HL-60/S4 treated with phorbol 12-myristate 13-acetate at 8.2 ng/mL for 4 days and 3 days (cell line): ENCODE results near the gene IRGM.
"Not testable (repeated sequence)": the region's sequence is repeated elsewhere in the genome, so short reads cannot be mapped to it uniquely, and the experiment has no call there.

Experiments
- in situ Hi-C: fragments of 300-500 bp; cut with MboI; formaldehyde crosslinking; loops from 2 replicates; pipeline ENCODE4 v1.15.0; 2022; ENCODE audit warnings: low sequenced_read_pairs

Gene IRGM

DNA sequence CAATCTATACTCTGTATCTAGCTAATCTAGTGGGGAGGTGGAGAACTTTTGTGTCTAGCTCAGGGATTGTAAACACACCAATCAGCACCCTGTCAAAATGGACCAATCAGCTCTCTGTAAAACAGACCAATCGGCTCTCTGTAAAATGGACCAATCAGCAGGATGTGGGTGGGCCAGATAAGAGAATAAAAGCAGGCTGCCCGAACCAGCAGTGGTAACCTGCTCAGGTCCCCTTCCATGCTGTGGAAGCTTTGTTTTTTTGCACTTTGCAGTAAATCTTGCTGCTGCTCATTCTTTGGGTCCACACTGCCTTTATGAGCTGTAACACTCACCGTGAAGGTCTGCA, at the start of gene IRGM:
Gene IRGM, plus strand, starts transcription at position 214 of the 346 bp plus-strand sequence. CDS start 1,603 bp downstream, outside the sequence.
- in situ Hi-C loops: loop anchor here (10.0 kb wide), 1 partner anchor 281 kb away; no protein-coding TSS in a partner anchor

DNA sequence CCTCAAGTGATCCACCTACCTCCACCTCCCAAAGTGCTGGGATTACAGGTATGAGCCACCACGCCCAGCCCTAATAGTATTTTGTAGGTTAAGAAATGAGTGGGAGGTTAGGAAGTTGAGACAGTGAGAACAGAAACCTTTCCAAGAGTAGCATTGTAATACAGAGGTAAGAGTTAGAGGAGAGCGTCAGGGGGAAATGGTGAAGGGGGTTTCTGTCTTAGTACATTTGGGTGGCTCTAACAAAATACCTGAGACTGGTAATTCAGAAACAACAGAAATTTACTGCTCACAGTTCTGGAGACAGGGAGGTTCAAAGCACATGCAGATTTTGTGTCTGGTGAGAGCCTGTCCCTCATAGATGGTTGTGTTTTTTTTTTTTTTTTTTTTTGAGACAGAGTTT, 48.9 kb upstream of the IRGM start:
- in situ Hi-C loops: no loop called here

GRCh38 chr5:150801117-150801927, 45.0 kb upstream of the IRGM start:
- in situ Hi-C loops: no loop called here

DNA sequence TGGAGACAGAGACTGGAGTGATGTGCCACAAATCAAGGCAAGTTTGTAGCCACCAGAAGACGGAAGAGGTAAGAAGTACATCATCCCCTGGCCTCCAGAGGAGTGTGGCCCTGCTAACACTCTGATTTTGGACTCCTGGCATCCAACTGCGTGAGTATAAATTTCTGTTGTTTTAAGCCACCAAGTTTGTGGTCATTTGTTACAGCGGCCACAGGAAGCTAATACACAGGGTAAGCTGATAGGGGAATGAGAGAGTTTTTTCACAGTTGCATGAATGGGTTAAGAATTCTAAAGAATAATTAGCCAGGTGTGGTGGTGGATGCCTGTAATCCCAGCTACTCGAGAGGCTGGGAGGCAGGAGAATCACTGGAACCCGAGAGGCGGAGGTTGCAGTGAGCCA, 41.9 kb upstream of the IRGM start:
- in situ Hi-C loops: no loop called here

DNA sequence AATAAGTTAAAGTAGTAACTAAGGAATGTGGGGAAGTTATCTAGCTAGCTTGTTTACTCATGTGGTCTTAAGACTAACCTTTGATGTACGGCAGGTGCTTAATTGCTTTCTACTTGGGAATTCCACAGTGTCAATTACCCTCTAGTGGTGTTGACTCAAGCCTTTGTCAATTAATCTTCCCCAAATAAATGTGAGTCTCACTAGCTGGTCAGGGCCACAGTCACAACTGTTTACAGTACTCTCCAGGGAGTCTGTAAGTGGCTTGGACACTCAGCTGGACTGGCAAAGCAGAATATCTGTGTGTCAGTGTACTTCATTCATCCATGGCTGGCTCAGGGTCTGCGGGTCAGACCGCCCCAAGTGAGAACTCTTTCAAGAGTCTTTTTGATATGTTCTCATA, 37.0 kb upstream of the IRGM start:
- in situ Hi-C loops: no loop called here

DNA sequence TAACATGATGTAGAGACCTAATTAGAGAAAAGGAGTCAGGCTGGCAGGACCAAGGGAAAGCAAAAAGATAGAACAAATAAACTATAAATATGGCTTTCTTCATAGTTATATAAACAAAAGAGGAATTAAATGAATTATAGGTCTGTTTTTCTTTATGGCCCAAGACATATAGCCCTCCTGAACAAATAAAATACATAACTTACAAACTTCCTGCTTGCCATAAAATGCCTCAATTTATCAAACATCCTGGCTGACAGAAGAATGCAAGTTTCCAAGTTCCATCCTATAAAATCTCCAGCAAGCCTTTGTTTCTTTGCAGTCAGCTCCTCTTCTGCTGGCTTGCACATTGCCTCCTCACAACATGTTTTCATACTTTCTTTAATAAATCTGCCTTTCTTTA, 31.3 kb upstream of the IRGM start:
- in situ Hi-C loops: no loop called here

DNA sequence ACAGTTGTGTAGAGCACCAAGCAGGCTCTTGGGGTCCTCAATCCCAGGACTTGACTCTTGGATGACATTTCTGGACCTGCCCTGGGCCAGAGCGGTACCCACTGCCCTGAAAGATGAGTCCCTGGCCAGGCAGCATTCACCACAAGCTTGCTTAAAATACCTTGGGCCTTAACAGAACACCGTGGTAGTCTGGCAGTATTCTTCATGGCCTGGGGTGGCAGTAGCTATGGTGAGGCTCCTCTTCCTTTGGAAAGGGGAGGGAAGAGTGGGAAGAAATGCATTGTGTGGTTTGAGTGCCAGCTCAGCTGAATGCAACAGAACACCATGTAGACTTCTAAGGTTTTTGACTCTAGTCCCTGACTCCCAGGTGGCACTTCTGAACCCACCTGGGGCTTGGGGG, 29.4 kb upstream of the IRGM start:
- in situ Hi-C loops: no loop called here

GRCh38 chr5:150829744-150830143, 16.6 kb upstream of the IRGM start:
- in situ Hi-C loops: no loop called here

DNA sequence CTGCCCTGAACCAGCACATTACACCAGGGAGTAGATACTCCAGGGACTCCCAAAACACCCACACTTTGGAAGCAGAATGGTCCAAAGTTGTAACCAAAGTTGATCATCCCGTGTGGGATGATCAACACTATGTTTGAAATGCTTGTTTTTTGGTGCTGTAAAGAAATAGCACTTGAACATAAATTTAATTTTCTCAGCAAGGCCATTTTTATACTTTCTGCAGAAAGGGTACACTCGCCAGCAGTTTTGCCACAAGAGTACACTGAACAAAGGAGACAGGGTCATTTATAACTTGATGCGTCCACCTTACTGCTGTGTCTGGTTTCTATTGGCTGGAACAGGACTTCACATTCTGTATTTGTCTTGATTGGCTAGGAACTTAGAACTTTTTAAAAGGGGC, 14.5 kb upstream of the IRGM start:
- in situ Hi-C loops: not testable (repeated sequence)

DNA sequence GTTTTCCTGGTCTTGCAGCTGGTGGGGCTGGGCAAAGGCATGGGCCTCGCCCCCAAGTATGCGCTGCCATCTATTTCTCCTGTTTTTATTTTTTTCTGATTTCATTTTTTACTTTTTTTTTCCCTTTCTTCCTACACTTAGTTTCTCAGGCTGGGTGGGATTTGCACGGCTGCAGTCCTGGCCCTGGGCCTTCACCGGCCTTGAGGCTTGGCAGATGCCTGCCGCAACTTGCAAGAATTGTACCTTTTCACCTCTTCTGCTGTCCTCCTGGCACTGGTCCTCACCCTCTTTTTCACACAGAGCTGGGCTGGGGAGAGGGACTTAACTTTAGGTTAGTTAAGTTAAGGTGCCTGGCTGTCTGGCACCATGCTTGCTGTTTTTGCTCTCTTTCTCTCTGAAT, 10.3 kb upstream of the IRGM start:
- in situ Hi-C loops: no loop called here

DNA sequence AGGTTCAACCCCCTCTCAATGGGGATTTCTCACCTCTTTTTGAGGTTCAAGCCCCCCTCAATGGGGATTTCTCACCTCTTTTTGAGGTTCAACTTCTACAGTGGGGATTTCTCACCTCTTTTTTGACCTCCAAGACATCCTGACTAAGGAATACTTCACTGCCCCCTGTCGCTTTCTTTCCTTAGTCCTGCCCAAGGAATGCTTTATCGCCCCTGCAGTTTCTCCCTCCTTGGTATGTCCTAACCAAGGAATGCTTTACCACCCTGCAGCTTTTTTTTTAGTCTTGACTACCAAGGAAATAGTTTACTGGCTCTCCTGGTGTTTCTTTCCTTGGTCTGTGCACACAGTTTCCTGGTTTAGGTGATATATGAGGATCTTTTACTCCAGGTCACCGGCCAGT, 9.6 kb upstream of the IRGM start:
- in situ Hi-C loops: no loop called here

DNA sequence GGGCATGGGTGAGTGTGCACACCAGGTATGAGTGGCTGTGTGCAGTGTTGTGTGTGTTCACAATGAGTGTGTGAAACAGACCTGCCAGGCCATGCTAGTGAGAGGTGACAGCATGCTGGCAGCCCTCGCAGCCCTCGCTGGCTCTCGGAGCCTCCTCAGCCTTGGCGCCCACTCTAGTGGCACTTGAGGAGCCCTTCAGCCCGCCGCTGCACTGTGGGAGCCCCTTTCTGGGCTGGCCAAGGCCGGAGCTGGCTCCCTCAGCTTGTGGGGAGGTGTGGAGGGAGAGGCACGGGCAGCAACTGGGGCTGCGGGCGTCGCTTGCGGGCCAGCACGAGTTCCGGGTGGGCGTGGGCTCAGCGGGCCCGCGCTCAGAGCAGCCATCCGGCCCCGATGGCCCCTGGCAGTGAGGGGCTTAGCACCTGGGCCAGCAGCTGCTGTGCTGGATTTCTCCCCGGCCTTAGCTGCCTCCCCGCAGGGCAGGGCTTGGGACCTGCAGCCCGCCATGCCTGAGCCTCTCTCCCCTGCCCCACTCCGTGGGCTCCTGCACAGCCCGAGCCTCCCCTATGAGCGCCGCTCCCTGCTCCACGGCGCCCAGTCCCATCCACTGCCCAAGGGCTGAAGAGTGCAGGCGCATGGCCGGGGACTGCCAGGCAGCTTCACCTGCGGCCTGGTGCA, 999 bp upstream of the IRGM start:
- in situ Hi-C loops: loop anchor here (10.0 kb wide), 1 partner anchor 281 kb away; no protein-coding TSS in a partner anchor

- in situ Hi-C loops: loop anchor here (10.0 kb wide), 1 partner anchor 282 kb away; no protein-coding TSS in a partner anchor
Measured at GRCh38 chr5:150846654-150847333, 473 bp downstream of the IRGM start.

- in situ Hi-C loops: loop anchor here (10.0 kb wide), 1 partner anchor 283 kb away; no protein-coding TSS in a partner anchor
Measured at GRCh38 chr5:150847334-150847695, 994 bp downstream of the IRGM start.

- in situ Hi-C loops: loop anchor here (10.0 kb wide), 1 partner anchor 283 kb away; no protein-coding TSS in a partner anchor
Measured at GRCh38 chr5:150848271-150848670, 1.9 kb downstream of the IRGM start.

DNA sequence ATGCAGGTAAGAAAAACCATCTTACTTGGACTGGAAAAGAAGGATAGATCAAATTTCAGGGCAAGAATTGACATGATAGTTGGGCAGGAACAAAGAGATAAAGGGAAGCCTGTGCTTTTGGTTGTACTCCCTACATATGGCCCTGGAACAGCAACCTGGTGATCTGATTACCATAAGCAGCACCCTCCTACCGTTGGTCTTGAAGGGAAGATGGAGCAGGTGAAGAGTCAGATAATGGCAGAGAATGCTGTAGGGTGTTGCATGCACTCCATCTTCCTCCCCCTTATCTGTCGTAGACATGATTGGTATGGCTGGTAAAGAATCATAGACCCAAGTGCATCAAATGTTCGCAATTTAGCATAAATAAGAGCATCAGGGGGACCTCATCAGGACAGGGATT, 4.7 kb downstream of the IRGM start:
- in situ Hi-C loops: no loop called here

DNA sequence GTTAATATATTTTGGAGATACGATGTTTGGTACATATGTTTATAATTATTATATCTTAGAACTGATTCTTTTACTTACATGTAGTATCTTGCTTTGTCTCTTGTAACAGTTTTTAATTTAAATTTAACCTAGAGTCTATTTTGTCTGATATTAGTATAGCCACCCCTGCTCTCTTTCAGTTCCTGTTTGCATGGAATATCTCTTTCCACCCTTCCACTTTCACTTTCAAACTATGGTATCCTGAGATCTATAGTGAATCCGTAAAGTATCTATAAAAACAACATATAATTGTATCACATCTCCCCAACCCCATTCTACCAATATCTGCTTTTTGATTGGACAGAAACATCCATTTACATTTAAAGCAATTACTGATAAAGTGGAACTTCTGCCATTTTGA, 7.2 kb downstream of the IRGM start:
- in situ Hi-C loops: no loop called here

GRCh38 chr5:150856700-150857099, 10.4 kb downstream of the IRGM start:
- in situ Hi-C loops: not testable (repeated sequence)

- in situ Hi-C loops: no loop called here
Measured at GRCh38 chr5:150860246-150860821, 14.0 kb downstream of the IRGM start.

DNA sequence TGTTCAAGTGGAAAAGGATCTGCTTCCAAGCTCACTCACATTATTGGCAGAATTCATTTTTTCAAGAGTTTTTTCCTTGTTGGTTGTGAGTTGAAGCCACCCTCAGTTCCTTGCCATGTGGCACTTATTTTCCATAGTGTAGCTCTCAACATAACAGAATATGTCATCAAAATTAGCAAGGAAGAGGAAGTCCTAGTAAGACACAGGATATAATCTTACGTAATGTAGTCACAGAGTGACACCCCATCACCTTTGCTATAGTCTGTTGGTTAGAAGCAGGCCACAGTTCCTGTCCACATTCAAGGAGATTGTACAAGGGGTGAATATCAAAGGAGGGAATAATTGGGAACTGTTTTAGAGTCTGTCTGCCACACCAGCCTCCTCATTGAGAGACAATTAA, 15.7 kb downstream of the IRGM start:
- in situ Hi-C loops: no loop called here

DNA sequence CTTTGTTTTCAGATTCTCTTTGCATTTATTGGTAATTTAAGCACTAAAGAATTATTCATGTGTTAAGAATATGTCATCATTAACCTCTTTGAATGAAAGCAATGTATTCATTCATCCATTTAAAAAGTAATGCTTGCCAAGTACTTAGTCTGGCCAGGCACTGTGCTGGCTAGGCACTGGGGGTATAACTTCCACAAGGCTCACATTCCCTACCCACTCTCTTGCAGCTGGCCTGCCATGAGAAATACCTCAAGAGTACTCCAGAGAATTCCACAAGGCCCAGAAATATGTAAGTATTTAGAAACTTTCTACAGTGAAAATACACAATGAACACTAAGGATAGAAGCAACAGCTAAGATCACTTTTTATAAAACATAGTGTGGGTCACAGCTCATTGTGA, 33.0 kb downstream of the IRGM start:
- in situ Hi-C loops: loop anchor here (25.0 kb wide), 1 partner anchor 108 kb away; no protein-coding TSS in a partner anchor
